PC-3 (cell line): ENCODE data around the gene KRT3. TPM values are rescaled to one million over a fixed set of nuclear protein-coding genes. Genes with fewer than 3 reads are reported as not detected.

ENCODE experiments used
- ATAC-seq: fragments of 200-7000 bp; cut with Tn5 transposase; 2 replicates; pipeline ENCODE4 v1.9.1; 2020; ENCODE audit warnings: mild to moderate bottlenecking, moderate library complexity
- BruUV-seq: library from RNA; stranded (reverse); fragments of 400-500 nt; replicated peaks from 2 replicates; lab custom pipeline; 2021; lab: Mats Ljungman, UMichigan
- CTCF ChIA-PET: fragments of 300-600 bp; sonication (Branson Sonifier 250); formaldehyde crosslinking; loops from one replicate; lab custom pipeline; 2022; ENCODE audit warnings: antibody characterized with exemption; lab: Charles Lee
- POLR2A ChIA-PET: fragments of 300-600 bp; sonication (Branson Sonifier 250); formaldehyde crosslinking; loops from one replicate; lab custom pipeline; 2022; ENCODE audit warnings: antibody characterized with exemption; ENCODE audit not compliant: unreplicated experiment; lab: Charles Lee
- DNase-seq: peaks from one replicate; pipeline ENCODE4 v3.0.0-alpha.2; 2015
- H2AFZ ChIP-seq: fragments of 300-600 bp; sonication (generic); 2 replicates; pipeline ENCODE4 v1.6.0; 2016; ENCODE audit warnings: antibody characterized with exemption, low read length
- H3F3A ChIP-seq: fragments of 300-600 bp; sonication (generic); one replicate; pipeline ENCODE4 v1.6.0; 2017; ENCODE audit warnings: antibody characterized with exemption, low read length, control low read depth, mild to moderate bottlenecking; ENCODE audit not compliant: unreplicated experiment
- H3K27ac ChIP-seq: fragments of 300-600 bp; sonication (generic); 2 replicates; pipeline ENCODE4 v1.5.1; 2016; ENCODE audit warnings: mild to moderate bottlenecking, low read length
- H3K27me3 ChIP-seq: fragments of 300-600 bp; sonication (generic); 2 replicates; pipeline ENCODE4 v1.6.1; 2016; ENCODE audit warnings: low read length, mixed read lengths
- H3K36me3 ChIP-seq: fragments of 300-600 bp; sonication (generic); 2 replicates; pipeline ENCODE4 v1.6.1; 2016; ENCODE audit warnings: low read depth, mixed run types, low read length, mixed read lengths
- H3K4me1 ChIP-seq: fragments of 300-600 bp; sonication (generic); 2 replicates; pipeline ENCODE4 v1.5.1; 2016; ENCODE audit warnings: low read length; ENCODE audit not compliant: insufficient read depth
- H3K4me2 ChIP-seq: fragments of 300-600 bp; sonication (generic); 2 replicates; pipeline ENCODE4 v1.6.0; 2016; ENCODE audit warnings: low read length
- H3K4me3 ChIP-seq: fragments of 300-600 bp; sonication (generic); 2 replicates; pipeline ENCODE4 v1.5.1; 2016; ENCODE audit warnings: mild to moderate bottlenecking, low read length, mixed read lengths
- H3K79me2 ChIP-seq: fragments of 300-600 bp; sonication (generic); 2 replicates; pipeline ENCODE4 v1.6.1; 2017; ENCODE audit warnings: low read length, mixed read lengths
- H3K9ac ChIP-seq: fragments of 300-600 bp; sonication (generic); 2 replicates; pipeline ENCODE4 v1.6.0; 2016; ENCODE audit warnings: mild to moderate bottlenecking, low read length
- H3K9me2 ChIP-seq: fragments of 300-600 bp; sonication (generic); replicated peaks from 2 replicates; pipeline ENCODE4 v1.6.1; 2016; ENCODE audit warnings: mixed run types, low read length, mixed read lengths
- H3K9me3 ChIP-seq: fragments of 300-600 bp; sonication (generic); 2 replicates; pipeline ENCODE4 v1.6.1; 2016; ENCODE audit warnings: low read length, mixed read lengths
- H4K20me1 ChIP-seq: fragments of 300-600 bp; sonication (generic); 2 replicates; pipeline ENCODE4 v1.6.1; 2016; ENCODE audit warnings: low read length, mixed read lengths
- EZH2 ChIP-seq: fragments of 300-600 bp; sonication (generic); IDR thresholded peaks from one replicate; pipeline ENCODE4 v1.6.1; 2017; ENCODE audit warnings: antibody characterized with exemption, mild to moderate bottlenecking, low read length; ENCODE audit not compliant: unreplicated experiment
- EZH2phosphoT487 ChIP-seq: fragments of 300-600 bp; sonication (generic); IDR thresholded peaks from 2 replicates; pipeline ENCODE4 v1.6.1; 2018; ENCODE audit warnings: mild to moderate bottlenecking, antibody characterized with exemption, low read length, borderline replicate concordance
- intact Hi-C: fragments of 100-400 bp; cut with micrococcal nuclease; formaldehyde crosslinking; loops from 2 replicates; pipeline ENCODE4 v1.9.0; 2023
- total RNA-seq: library from RNA; depleted of rRNA; stranded (reverse); fragments of >200 nt; gene quantifications from 2 replicates; pipeline ENCODE4 v1.2.3, GENCODE V29; 2014
- TF ChIP-seq, protein P1 (sequence below): fragments of 300-600 bp; sonication (generic); conservative IDR thresholded peaks from 2 replicates; pipeline ENCODE4 v1.5.1; 2017; ENCODE audit warnings: antibody characterized with exemption, low read depth, mild to moderate bottlenecking, low read length

KRT3 gene
- total RNA-seq, 1 experiment from 2014 or later = 0.33 TPM

DNA sequence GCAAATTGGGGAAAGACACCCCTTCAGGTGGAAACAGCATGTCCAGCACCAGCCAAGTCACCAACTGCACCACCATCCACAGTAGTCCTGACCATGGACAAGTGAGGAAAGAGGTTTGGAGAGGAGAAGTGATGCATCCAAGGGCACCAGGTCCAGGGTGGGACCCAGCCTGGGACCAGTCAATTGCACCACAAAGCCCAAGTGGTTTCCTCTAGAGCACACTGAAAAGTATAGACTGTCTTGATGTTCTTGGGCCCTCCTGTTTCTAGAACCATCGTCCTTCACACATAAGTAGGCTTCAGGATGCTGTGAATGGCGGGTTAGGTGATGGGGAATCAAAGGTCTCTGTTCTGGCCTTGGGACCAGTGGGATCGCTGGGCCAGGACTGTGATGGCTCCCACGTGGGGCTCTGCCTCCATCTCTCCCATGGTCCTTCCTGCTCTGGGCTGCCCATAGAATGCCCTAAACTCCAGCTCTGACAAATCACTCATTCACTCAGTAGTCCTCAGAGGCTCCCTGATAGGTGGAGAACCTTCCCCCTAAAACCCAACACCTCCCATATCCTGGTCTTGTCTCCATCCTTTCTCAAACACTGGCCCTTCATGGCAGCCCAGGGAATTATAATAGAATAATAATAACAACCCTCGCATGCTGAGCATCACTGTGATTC lies 29.0 kb upstream of the KRT3 start:
- H3K36me3 ChIP-seq = no peaks in the 10 kb centered on the region
- CTCF ChIA-PET = no interaction called here
- H2AFZ ChIP-seq = no peak overlapping the region
- H4K20me1 ChIP-seq = no peaks in the 10 kb centered on the region
- H3K27ac ChIP-seq = no peak overlapping the region
- no peak overlapping the region for H3K4me3 ChIP-seq
- peaks cover 12% of the 10 kb centered on the region; the same call in 1 of the 2 replicates for H3K4me1 ChIP-seq
- intact Hi-C loops = no loop called here
- BruUV-seq = no TSS peak
- ATAC-seq (no peak), DNase-seq (no peak)
- no peak for TF ChIP-seq EZH2
- TF ChIP-seq EZH2phosphoT487 = no peak
- TF ChIP-seq, protein P1, sequence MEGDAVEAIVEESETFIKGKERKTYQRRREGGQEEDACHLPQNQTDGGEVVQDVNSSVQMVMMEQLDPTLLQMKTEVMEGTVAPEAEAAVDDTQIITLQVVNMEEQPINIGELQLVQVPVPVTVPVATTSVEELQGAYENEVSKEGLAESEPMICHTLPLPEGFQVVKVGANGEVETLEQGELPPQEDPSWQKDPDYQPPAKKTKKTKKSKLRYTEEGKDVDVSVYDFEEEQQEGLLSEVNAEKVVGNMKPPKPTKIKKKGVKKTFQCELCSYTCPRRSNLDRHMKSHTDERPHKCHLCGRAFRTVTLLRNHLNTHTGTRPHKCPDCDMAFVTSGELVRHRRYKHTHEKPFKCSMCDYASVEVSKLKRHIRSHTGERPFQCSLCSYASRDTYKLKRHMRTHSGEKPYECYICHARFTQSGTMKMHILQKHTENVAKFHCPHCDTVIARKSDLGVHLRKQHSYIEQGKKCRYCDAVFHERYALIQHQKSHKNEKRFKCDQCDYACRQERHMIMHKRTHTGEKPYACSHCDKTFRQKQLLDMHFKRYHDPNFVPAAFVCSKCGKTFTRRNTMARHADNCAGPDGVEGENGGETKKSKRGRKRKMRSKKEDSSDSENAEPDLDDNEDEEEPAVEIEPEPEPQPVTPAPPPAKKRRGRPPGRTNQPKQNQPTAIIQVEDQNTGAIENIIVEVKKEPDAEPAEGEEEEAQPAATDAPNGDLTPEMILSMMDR = no peak
- H3K9me2 ChIP-seq = no peaks in the 10 kb centered on the region
- POLR2A ChIA-PET = no interaction called here
- H3K9me3 ChIP-seq = no peaks in the 10 kb centered on the region
- no peaks in the 10 kb centered on the region for H3K27me3 ChIP-seq
- no peaks in the 10 kb centered on the region for H3F3A ChIP-seq
- H3K79me2 ChIP-seq = no peaks in the 10 kb centered on the region
- no peak overlapping the region for H3K4me2 ChIP-seq
- no peak overlapping the region for H3K9ac ChIP-seq

DNA sequence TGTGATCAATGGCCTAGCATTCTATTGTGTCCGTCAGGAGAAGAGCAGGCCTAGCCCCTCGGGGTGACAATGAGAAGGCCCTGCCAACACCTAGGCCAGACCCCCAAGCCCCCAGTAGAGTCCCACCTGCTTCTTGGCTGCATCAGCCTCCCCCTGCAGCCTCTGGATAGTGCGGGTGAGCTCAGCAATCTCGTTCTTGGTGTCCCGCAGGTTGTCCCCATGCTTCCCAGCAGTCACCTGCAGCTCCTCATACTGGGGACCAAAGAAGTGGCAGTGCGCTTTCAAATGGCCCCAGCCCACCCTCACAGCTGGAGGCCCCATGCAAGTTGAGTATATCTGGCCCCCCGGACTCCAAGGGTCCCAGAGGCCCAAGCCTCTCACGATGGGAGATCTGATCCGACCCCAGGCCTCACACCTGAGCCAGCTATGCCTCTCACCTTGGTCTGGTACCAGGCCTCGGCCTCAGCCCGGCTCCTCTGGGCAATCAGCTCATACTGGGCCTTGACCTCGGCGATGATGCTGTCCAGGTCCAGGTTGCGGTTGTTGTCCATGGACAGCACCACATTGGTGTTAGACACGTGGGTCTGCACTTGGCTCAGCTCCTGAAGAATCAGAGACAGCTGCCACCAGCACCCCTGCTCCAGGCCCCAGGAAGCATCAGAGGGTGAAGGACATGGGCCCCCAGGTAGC lies 28.0 kb upstream of the KRT3 start:
- Histone ChIP-seq H3K4me3 (no peak overlapping the region), H3K4me2 (no peak overlapping the region), H3K4me1 (peaks cover 12% of the 10 kb centered on the region; the same call in 1 of the 2 replicates), H3K9ac (no peak overlapping the region), H3K27me3 (no peaks in the 10 kb centered on the region), H3K79me2 (no peaks in the 10 kb centered on the region), H2AFZ (no peak overlapping the region), H3K9me3 (no peaks in the 10 kb centered on the region), H4K20me1 (no peaks in the 10 kb centered on the region), H3K27ac (no peak overlapping the region), H3F3A (no peaks in the 10 kb centered on the region), H3K36me3 (no peaks in the 10 kb centered on the region), H3K9me2 (no peaks in the 10 kb centered on the region)
- CTCF ChIA-PET = no interaction called here
- POLR2A ChIA-PET = no interaction called here
- intact Hi-C loops = no loop called here
- BruUV-seq = no TSS peak
- DNase-seq (no peak), ATAC-seq (no peak)
- TF ChIP-seq EZH2 = no peak
- TF ChIP-seq EZH2phosphoT487 = no peak
- TF ChIP-seq, protein P1 = no peak
